Activated CD4-positive, alpha-beta T cell treated with anti-CD3 and anti-CD28 coated beads, Interleukin-2, Interleukin-4, amounts not matched to agents 100 ng/mL and 50 ng/mL, durations not matched to agents 16 hours and 8 hours (primary cell): ENCODE measurements around the gene IST1.
A peak's percentile ranks its signal among the peaks of the same experiment; 100 is the strongest.

Experiments used
- DNase-seq: peaks from one replicate; pipeline ENCODE4 v3.0.0-alpha.2; 2020; ENCODE audit warnings: low spot score

Gene IST1

DNA sequence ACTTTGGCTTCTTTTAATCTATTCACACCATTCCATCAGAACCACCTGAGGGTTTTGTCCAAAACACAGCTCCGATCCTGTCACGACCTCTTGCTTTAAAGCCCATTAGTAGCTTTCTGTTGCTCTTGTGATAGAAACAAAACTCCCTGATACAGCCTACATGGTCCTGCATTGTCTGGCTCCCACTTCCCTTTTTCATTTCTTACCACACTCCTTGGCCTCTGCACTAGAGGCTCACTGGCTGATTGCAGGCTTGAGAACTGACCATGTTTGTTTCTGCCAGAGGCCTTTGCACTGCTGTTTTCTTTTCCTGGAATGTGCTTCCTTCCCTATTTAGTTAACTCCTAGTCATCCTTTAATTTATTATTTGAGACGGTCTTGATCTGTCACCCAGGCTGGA, 23.7 kb downstream of the IST1 start:
- no peak for DNase-seq

DNA sequence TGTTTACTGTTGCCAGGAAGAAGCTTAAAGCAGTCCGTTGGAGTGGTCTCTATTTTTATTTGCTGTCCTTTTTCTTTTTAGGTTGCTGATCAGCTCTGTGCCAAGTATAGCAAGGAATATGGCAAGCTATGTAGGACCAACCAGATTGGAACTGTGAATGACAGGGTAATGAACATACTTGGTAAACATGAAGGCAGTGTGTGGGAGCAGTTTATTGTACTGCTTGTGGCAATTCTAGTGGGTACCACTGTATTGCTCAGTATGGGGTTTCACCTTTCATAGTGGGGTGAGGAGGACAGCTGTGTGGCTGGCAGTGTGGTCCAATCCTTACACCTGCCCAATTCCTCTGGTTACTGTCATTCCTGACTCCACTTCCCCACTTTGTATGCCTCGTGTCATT, 25.3 kb downstream of the IST1 start:
- no peak for DNase-seq

DNA sequence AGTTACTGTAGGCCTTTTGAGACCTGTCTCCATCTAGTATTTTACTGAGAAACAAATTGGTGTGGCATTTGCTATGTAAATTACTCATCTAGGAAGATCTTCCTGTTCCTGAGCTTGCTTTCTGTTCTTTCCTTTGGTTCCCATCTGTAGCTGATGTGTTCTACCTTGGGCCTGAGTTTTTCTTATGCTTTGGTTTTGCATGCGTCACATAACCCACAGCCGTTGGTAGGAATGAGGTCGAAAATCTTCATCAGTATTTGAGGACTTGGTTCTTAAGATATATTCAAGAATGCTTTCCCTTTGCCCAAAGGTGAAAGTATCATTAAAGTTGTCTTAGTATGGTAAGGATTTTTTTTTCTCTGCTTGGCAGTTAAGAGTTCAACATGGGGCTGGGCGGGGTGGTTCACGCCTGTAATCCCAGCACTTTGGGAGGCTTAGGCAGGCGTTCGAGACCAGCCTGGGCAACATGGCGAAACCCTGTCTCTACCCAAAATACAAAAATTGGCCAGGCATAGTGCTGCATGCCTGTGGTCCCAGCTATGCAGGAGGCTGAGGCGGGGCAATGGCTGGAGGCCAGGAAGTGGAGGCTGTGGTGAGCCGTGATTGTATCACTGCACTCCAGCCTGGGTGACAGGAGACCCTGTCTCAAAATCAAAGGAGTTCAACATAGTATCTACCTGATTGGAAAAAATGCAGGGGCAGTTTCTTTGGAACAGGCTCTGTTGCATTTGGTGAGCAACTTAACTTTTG, 28.8 kb downstream of the IST1 start:
- DNase-seq, result no peak

DNA sequence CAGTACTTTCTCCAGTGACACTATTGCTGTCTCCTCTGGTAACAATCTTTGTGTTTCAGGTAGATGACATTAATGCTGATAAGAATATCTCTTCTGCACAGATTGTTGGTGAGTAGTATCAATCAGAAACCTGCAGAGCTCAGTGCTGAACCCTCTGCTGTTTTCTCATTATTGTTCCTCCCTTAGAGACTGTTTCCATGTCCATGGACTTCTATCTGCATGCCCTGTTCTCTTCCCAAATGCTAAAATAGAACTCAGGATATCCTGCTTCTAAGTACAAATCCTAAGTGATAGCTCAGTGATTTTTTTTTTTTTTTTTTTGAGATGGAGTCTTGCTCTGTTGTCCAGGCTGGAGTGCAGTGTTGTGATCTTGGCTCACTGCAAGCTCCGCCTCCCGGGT, 29.4 kb downstream of the IST1 start:
- no peak for DNase-seq

DNA sequence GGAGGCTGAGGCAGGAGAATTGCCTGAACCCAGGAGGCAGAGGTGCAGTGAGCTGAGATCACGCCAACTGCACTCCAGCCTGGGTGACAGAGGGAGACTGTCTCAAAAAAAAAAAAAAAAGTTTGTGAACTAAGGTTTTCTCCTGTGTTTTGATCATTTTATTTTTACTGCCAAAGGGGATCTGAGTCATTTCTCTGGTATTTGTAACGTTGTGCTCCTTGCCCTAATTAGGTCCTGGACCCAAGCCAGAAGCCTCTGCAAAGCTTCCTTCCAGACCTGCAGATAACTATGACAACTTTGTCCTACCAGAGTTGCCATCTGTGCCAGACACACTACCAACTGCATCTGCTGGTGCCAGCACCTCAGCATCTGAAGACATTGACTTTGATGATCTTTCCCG, 32.1 kb downstream of the IST1 start:
- DNase-seq, result no peak

DNA sequence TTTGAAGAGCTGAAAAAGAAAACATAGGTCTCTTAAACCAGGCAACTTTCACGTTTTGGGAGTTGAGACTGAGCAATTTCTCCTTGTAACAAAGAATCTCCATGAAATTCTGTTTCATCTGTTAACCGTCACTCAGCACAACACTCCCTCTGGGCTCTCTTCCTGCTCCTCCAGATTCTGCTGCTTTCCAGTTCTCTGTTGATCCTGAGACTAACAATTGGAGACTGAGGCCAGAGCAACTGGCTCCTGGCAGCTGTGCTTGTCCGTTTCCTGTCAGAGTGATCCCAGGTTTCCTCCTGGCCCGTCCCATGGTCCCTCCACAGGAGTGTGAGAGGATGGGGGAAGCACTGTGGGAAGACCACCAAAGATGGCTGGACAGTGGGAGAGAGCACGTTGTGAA, 32.5 kb downstream of the IST1 start:
- no peak for DNase-seq

DNA sequence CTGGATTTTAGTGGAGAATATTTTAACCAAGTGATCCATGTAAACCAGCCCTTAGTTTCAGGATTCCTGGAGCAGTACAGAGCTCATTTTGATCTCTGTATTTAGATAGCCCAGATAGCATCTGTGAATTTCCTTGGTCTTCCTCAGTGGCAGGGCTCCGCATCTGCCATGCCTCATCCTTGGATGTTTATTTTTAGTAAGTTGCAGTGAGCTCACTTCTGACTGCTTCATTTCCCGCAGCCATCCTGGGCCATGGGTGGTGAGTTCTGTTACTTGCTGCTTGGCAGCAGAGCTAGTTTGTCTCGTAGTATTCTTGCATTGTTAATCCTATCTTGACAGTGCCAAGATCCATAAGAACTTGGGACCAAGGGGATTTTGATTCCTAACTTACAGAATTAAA, 33.7 kb downstream of the IST1 start:
- DNase-seq, result no peak

DNA sequence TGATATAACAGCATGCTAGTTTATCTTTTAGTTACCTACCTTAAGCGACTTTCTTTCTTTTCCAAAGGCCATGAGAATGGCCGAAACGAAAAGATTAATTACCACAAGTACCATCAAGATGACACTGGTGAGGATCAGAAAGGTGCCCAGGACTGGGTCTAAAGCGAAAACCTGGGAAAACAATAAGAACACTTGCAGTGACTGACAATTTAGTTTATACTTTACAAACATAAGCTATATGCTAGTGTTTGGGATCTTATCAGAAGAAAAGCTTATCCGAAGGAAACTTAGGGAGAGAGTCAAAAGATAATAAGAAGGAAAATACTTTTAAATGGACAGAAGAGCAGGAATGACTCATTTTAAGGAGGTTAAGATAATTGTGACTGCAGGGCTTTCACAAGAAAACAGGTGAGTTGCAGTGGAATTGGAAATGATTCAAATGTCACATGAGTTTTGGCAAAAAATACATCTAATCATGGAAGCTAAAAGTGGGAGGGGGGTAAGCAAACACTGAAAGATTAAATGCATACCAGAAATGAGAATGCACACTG, 34.8 kb downstream of the IST1 start:
- DNase-seq, result no peak

DNA sequence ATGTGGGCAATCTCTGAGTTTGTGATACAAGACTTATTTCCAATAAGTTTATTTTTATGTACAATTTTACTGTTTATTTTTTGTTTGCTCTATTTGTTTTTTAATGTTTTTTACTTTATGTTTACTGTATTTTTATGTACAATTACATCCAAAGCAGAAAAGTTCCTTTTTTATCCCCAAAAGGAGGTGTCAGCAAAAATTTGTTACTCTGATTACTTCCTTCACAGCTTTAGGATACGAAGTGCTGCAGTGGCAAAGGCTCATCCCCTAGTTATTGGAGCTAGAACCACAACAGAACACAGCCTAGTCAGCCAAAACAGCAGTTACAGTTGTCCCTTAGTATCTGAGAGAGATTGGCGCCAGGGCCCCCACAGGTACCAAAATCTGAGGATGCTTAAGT, 35.7 kb downstream of the IST1 start:
- DNase-seq, result no peak

DNA sequence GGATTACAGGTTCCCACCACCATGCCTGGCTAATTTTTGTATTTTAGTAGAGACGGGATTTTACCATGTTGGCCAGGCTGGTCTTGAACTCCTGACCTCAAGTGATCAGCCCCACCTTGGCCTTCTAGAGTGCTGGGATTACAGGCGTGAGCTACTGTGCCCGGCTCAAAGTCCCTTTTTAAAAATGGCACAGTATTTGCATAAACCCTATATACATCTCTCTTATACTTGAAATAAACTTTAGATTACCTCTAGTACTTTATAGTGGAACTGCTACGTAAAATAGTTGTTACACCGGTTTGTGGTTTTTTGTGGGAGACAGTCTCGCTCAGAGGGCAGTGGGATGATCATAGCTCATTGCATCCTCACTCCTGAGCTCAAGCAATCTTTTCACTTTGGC, 36.3 kb downstream of the IST1 start:
- DNase-seq, result no peak

DNA sequence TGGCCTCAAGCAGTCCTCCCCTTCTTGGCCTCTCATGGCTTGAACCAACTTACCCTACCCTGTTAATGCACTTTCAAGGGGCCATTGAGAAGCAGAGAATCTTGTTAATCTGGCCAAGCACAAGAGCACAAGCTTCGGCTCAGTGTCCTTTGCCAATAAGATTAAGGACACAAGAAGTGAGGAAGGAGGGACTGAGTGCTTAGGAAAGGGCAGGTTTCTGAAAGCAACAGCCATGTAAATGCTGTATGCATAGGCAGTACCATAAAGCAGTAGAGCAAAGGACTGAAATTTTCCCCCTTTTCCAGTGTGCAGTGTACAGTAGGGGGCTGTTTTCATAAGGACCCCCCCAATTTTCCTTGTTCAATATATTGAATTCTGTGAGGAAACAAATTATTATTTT, 37.7 kb downstream of the IST1 start:
- DNase-seq, result no peak

DNA sequence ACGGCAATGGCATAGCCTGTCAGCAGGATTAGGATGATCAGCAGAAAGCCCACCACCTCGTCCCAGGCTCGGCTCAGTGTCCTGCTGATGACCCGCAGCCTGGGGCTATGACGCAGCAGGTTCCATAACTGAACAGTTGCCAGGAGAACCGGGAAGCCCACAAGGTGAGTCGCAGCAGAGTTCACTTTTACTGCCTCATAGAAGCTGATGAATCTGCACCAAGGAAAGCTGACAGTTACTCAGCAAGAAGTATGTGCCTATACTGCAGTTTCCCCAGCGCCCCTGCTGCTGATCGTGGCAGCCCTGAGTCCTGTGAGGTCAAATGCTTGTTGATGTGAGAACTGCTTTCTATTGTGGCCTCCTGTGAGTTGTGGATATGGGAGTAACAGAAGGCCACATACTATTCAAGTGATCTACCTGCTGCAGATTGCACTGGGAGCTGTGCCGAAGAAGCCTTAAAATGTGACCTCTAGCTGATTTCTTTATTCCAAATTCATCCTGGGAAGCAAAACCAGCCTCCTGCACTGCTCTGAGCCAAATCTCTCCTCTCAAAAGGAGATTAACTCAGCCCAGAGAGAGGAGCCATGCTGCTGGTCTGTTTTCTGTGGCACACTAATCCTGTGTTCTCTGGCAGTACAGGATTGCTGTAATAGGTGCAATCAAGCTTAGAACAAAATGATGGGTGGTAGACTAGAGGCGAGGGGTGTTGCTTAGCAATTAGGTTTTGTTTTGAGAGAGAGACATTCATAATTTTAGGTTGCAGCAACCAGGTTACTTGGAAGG, 38.8 kb downstream of the IST1 start:
- no peak for DNase-seq

DNA sequence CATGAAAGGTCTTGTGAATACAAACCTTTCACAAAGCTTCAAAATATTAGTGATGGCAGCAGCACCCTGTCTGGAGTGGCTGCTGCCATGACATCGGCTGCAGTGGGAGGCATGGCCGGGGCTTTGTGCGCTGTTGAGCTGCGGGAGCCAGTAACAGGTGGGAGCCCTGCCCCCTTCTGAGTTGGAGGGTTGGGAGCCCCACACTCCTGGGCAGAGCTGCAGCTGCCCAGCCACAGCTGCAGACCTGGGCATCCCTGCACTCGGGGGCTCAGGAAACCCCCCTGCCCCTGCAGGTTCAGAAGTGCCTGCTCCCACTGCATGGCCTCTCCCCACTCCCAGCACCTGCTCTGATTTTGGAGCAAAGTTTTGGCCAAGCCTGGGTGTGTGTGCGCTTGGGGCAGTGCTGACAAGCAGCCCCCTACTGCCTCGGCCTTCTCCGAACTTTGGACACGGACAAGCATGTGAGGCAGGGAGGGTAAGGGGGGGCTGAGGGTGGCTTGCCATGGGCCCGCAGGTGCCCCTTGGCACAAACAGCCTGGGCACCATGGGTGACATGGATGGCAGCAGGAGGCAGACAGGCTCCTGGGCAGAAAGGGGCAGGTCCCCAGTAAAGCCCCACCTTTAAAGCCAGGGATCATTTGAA, 42.7 kb downstream of the IST1 start:
- DNase-seq, result no peak

DNA sequence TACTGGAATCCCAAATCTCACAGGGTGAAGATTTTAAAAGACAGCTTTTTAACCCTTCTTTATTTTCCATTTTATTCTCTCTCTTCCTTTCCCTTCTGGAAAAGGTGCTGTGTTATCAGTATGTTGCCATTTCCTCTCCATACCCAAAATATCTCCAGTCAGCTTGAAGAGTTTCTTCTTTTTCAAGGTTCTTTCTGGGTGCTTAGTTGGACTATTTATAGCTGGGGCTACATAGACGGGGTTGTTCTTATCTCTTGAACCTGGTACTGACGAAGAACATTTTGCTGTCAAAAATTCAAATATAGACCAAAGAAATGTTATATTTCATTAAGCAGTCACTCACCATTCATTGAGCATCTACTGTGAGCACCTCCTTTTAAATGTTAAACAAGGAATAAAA, 48.6 kb downstream of the IST1 start:
- no peak for DNase-seq

DNA sequence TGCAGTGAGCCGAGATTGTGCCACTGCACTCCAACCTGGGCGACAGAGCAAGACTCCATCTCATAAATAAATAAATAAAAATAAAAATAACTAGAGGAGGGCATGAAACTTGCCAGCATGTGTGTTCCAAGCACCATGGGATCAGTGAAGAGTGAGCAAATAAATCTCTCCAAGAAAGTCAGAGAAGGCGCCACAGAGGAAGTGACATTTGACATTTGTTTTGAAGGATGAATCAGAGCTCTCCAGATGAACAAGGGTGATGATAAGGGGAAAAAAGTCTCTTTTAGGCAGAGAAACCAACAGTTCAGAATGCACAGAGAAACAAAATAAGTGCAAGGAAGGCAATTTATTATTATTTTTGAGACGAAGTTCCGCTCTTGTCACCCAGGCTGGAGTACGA, 50.3 kb downstream of the IST1 start:
- DNase-seq, result no peak

DNA sequence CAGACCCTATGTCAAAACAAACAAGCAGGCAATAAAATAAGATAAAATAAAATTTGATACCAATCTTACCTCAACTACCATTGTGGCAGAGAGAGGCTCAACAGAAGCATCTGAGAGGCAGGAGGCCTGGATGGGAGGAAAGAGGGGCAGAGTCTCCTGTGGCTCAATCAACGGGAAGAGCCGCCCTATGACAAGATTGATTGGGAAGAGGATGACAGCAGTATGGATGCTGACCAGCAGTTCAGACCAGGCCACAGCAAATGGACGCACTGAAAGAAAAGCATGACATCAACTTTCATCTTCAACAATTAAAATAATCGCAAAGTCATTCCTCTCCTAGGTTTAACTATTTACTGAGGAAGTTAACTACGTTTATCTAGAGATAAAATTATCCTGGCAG, 57.5 kb downstream of the IST1 start:
- DNase-seq, result no peak

DNA sequence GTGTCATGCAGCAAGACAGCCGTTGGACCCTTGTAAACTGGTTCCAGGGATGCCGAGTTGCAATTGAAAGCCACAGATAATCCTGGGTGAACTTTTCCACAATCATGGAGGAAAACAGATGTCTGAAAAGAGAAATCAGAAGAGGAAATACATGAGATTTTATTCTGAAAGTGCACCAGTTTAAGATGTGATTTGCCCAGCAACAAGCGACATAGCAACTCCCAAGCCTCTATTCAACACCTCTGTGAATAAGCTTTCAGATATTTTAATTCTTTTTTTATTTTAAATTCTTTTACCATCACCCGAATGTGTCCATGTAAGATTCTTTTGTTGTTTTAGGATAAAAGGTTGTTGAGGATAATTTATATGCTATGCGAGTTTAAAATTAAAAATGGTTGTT, 58.8 kb downstream of the IST1 start:
- no peak for DNase-seq

DNA sequence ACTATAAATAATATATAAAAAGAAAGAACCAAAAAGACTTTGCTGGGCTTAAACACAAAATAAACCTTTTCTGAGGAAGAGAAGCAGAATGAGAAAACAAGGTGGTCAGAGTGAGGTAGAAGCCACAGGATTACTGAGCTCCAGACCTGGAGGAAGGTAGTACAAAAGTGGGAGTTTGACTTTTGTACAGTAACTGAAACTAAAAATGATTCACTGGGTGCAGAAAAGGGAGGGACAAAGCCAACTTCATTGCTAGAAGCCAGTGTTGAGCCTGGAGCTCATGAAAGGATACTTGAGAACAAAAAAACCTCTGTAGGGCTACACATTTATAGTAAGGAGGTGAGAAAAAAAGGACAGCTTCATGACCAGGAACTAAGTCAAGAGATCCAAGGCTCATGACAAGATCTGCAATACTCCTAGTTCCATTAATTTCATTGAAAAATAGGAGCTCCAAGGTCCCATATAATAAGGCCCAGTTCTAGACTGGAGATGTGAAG, 59.4 kb downstream of the IST1 start:
- DNase-seq, result no peak

DNA sequence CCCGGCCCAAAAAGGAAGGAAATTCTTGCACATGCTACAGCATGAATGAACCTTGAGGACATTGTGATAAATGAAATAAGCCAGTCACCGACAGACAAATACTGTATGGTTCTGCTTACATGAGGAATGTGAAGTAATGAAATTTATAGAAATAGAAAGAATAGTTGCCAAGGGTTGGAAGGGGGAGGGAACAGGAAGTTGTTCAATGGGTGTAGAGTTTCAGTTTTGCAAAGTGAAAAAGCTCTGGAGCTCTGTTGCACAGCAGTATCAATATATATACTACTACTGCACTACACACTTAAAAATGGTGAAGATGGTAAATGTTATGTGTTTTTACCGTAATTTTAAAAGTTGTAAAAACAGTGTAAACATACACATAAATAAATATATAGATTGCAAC, 61.2 kb downstream of the IST1 start:
- DNase-seq, result peak; percentile 12

DNA sequence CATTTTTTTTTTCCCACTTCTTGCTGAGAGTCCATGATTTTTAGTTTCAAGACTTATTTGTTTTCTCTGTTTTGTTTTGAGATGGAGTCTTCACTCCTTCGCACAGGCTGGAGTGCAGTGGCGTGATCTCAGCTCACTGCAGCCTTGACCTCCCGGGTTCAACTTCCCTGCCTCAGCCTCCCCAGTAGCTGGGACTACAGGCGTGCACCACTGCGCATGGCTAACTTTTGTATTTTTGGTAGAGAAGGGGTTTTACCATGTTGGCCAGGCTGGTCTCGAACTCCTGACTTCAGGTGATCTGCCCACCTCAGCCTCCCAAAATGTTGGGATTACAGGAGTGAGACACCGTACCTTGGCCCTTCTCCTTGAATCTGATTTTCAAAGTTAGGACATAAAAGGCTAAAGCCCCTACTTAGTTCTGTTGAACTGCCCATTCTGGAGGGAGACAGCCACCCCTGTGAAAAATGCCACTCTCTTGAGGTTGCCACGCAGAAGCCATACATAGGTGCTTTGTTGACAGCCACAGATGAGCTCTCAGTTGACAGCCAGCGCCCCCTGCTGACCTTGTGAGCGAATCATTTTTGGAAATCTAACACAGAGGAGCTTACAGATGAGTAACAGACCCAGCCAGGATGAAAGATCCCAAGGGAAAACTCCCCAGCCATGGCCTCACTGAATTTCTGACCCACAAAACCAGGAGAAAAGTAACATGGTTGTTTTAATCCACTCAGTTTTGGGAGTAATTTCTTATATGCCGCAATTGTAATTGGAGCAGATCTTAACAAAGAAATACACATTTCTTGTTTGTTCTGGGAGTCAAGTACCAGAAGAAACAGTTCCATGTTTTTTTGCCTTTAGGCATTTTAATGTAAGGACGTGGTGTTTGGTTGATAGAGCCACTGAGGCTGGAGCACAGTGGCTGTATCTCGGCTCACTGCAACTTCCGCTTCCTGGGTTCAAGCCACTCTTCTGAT, 66.0 kb downstream of the IST1 start:
- peak; percentile 80 for DNase-seq

DNA sequence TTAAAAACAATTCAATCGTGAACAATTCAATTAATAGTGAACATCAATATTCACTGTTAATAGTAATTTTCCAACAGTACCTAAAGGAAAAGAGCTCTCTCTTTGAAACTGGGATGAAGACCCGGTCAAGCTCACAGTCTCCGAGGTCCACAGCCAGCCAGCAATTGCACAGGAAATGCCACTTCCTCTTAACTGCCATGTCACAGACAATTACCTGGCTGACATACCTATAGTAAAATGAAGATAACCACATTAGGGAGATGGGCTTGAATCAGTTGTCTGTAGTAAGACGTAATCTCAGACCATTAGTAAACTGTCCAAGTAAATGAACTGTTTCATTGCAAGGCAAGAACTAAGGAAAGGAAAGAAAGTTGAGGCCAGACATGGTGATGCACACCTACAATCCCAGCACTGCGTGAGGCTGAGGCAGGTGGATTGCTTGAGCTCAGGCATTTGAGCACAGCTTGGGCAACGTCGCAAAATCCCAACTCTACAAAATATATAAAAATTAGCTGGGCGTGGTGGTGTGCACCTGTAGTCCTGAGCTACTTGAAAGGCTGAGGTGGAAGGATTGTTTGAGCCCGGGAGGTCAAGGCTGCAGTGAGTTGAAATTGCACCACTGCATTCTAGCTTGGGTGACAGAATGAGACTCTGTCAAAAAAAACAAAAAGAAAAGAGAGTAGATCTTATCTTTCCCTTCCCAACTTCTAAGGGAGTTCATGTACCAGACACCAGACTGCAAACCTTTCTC, 68.0 kb downstream of the IST1 start:
- DNase-seq, result no peak
